ENCODE results near the gene TMEM141.
"Not testable (repeated sequence)": the region's sequence is repeated elsewhere in the genome, so short reads cannot be mapped to it uniquely, and the experiment has no call there.

Gene TMEM141

GRCh38 chr9:136794281-136794999 is 3.3 kb downstream of the TMEM141 start:
- DNase-seq (ENCODE audit: low read depth), result no peak

- DNase-seq (ENCODE audit: low read depth), result no peak
These were observed 3.8 kb downstream of the TMEM141 start for GRCh38 chr9:136795000-136795348.

GRCh38 chr9:136796238-136796774 is 5.2 kb downstream of the TMEM141 start, which contains the start of gene CCDC183:
Gene CCDC183, plus strand, starts transcription at chr9:136796338. Its CDS starts 60 bp downstream, at chr9:136796398.
- no peak for DNase-seq (ENCODE audit: low read depth)

GRCh38 chr9:136796775-136797347 is 5.7 kb downstream of the TMEM141 start:
- DNase-seq (ENCODE audit: low read depth), result not testable (repeated sequence)

- DNase-seq (ENCODE audit: low read depth), result no peak
These were observed 7.5 kb downstream of the TMEM141 start for GRCh38 chr9:136798708-136799078.

GRCh38 chr9:136799079-136799853 is 8.1 kb downstream of the TMEM141 start:
- no peak for DNase-seq (ENCODE audit: low read depth)

- peak; percentile 95 for DNase-seq (ENCODE audit: low read depth)
These were observed 8.9 kb downstream of the TMEM141 start for GRCh38 chr9:136799854-136800657.

- no peak for DNase-seq (ENCODE audit: low read depth)
These were observed 11.2 kb downstream of the TMEM141 start for GRCh38 chr9:136802321-136802720.

- DNase-seq (ENCODE audit: low read depth), result not testable (repeated sequence)
These were observed 11.9 kb downstream of the TMEM141 start for GRCh38 chr9:136803009-136803550.

- no peak for DNase-seq (ENCODE audit: low read depth)
These were observed 12.7 kb downstream of the TMEM141 start for GRCh38 chr9:136803551-136804508.

GRCh38 chr9:136804509-136805206 is 13.5 kb downstream of the TMEM141 start:
- no peak for DNase-seq (ENCODE audit: low read depth)

GRCh38 chr9:136805207-136805740 is 14.1 kb downstream of the TMEM141 start:
- DNase-seq (ENCODE audit: low read depth), result no peak

GRCh38 chr9:136806067-136806466 is 14.9 kb downstream of the TMEM141 start:
- no peak for DNase-seq (ENCODE audit: low read depth)

- no peak for DNase-seq (ENCODE audit: low read depth)
These were observed 15.6 kb downstream of the TMEM141 start for GRCh38 chr9:136806631-136807201.

GRCh38 chr9:136807281-136808074 is 16.3 kb downstream of the TMEM141 start, which contains the start of gene RABL6:
Gene RABL6, plus strand, starts transcription at chr9:136807948. Its CDS starts 249 bp downstream, at chr9:136808197.
- DNase-seq (ENCODE audit: low read depth), result peak; percentile 70

- peak; percentile 44 for DNase-seq (ENCODE audit: low read depth)
These were observed 17.1 kb downstream of the TMEM141 start for GRCh38 chr9:136808075-136808805.

GRCh38 chr9:136808806-136809158 is 17.6 kb downstream of the TMEM141 start:
- no peak for DNase-seq (ENCODE audit: low read depth)

Data from activated T-cell treated with anti-CD3 and anti-CD28 coated beads for 1 hour (primary cell).